PC-3 (cell line): Measurements from ENCODE around the gene MAS1. TPM values are rescaled to one million over a fixed set of nuclear protein-coding genes. Genes with fewer than 3 reads are reported as not detected.

Experiments
- ATAC-seq: fragments of 200-7000 bp; cut with Tn5 transposase; 2 replicates; pipeline ENCODE4 v1.9.1; 2020; ENCODE audit warnings: mild to moderate bottlenecking, moderate library complexity
- BruUV-seq: library from RNA; stranded (reverse); fragments of 400-500 nt; replicated peaks from 2 replicates; lab custom pipeline; 2021; lab: Mats Ljungman, UMichigan
- CTCF ChIA-PET: fragments of 300-600 bp; sonication (Branson Sonifier 250); formaldehyde crosslinking; loops from one replicate; lab custom pipeline; 2022; ENCODE audit warnings: antibody characterized with exemption; lab: Charles Lee
- POLR2A ChIA-PET: fragments of 300-600 bp; sonication (Branson Sonifier 250); formaldehyde crosslinking; loops from one replicate; lab custom pipeline; 2022; ENCODE audit warnings: antibody characterized with exemption; ENCODE audit not compliant: unreplicated experiment; lab: Charles Lee
- DNase-seq: peaks from one replicate; pipeline ENCODE4 v3.0.0-alpha.2; 2015
- H2AFZ ChIP-seq: fragments of 300-600 bp; sonication (generic); 2 replicates; pipeline ENCODE4 v1.6.0; 2016; ENCODE audit warnings: antibody characterized with exemption, low read length
- H3F3A ChIP-seq: fragments of 300-600 bp; sonication (generic); one replicate; pipeline ENCODE4 v1.6.0; 2017; ENCODE audit warnings: antibody characterized with exemption, low read length, control low read depth, mild to moderate bottlenecking; ENCODE audit not compliant: unreplicated experiment
- H3K27ac ChIP-seq: fragments of 300-600 bp; sonication (generic); 2 replicates; pipeline ENCODE4 v1.5.1; 2016; ENCODE audit warnings: mild to moderate bottlenecking, low read length
- H3K27me3 ChIP-seq: fragments of 300-600 bp; sonication (generic); 2 replicates; pipeline ENCODE4 v1.6.1; 2016; ENCODE audit warnings: low read length, mixed read lengths
- H3K36me3 ChIP-seq: fragments of 300-600 bp; sonication (generic); 2 replicates; pipeline ENCODE4 v1.6.1; 2016; ENCODE audit warnings: low read depth, mixed run types, low read length, mixed read lengths
- H3K4me1 ChIP-seq: fragments of 300-600 bp; sonication (generic); 2 replicates; pipeline ENCODE4 v1.5.1; 2016; ENCODE audit warnings: low read length; ENCODE audit not compliant: insufficient read depth
- H3K4me2 ChIP-seq: fragments of 300-600 bp; sonication (generic); 2 replicates; pipeline ENCODE4 v1.6.0; 2016; ENCODE audit warnings: low read length
- H3K4me3 ChIP-seq: fragments of 300-600 bp; sonication (generic); 2 replicates; pipeline ENCODE4 v1.5.1; 2016; ENCODE audit warnings: mild to moderate bottlenecking, low read length, mixed read lengths
- H3K79me2 ChIP-seq: fragments of 300-600 bp; sonication (generic); 2 replicates; pipeline ENCODE4 v1.6.1; 2017; ENCODE audit warnings: low read length, mixed read lengths
- H3K9ac ChIP-seq: fragments of 300-600 bp; sonication (generic); 2 replicates; pipeline ENCODE4 v1.6.0; 2016; ENCODE audit warnings: mild to moderate bottlenecking, low read length
- H3K9me2 ChIP-seq: fragments of 300-600 bp; sonication (generic); replicated peaks from 2 replicates; pipeline ENCODE4 v1.6.1; 2016; ENCODE audit warnings: mixed run types, low read length, mixed read lengths
- H3K9me3 ChIP-seq: fragments of 300-600 bp; sonication (generic); 2 replicates; pipeline ENCODE4 v1.6.1; 2016; ENCODE audit warnings: low read length, mixed read lengths
- H4K20me1 ChIP-seq: fragments of 300-600 bp; sonication (generic); 2 replicates; pipeline ENCODE4 v1.6.1; 2016; ENCODE audit warnings: low read length, mixed read lengths
- CTCF ChIP-seq: fragments of 300-600 bp; sonication (generic); conservative IDR thresholded peaks from 2 replicates; pipeline ENCODE4 v1.5.1; 2017; ENCODE audit warnings: antibody characterized with exemption, low read depth, mild to moderate bottlenecking, low read length
- EZH2 ChIP-seq: fragments of 300-600 bp; sonication (generic); IDR thresholded peaks from one replicate; pipeline ENCODE4 v1.6.1; 2017; ENCODE audit warnings: antibody characterized with exemption, mild to moderate bottlenecking, low read length; ENCODE audit not compliant: unreplicated experiment
- EZH2phosphoT487 ChIP-seq: fragments of 300-600 bp; sonication (generic); IDR thresholded peaks from 2 replicates; pipeline ENCODE4 v1.6.1; 2018; ENCODE audit warnings: mild to moderate bottlenecking, antibody characterized with exemption, low read length, borderline replicate concordance
- intact Hi-C: fragments of 100-400 bp; cut with micrococcal nuclease; formaldehyde crosslinking; loops from 2 replicates; pipeline ENCODE4 v1.9.0; 2023
- total RNA-seq: library from RNA; depleted of rRNA; stranded (reverse); fragments of >200 nt; gene quantifications from 2 replicates; pipeline ENCODE4 v1.2.3, GENCODE V29; 2014

The MAS1 gene
- total RNA-seq, 1 experiment from 2014 or later = not detected

GRCh38 chr6:159926542-159927203 is 35.9 kb downstream of the MAS1 start:
- BruUV-seq = no TSS peak
- Histone ChIP-seq H3K36me3 (no peaks in the 10 kb centered on the region), H3K79me2 (no peaks in the 10 kb centered on the region), H3K4me1 (no peaks in the 10 kb centered on the region), H3F3A (no peaks in the 10 kb centered on the region), H3K9me3 (no peaks in the 10 kb centered on the region), H3K9me2 (no peaks in the 10 kb centered on the region), H3K9ac (no peak overlapping the region), H3K4me3 (no peak overlapping the region), H3K27ac (no peak overlapping the region), H2AFZ (no peak overlapping the region), H4K20me1 (no peaks in the 10 kb centered on the region), H3K27me3 (no peaks in the 10 kb centered on the region), H3K4me2 (no peak overlapping the region)
- TF ChIP-seq CTCF = no peak
- TF ChIP-seq EZH2 = no peak
- TF ChIP-seq EZH2phosphoT487 = no peak
- ATAC-seq (no peak), DNase-seq (no peak)
- POLR2A ChIA-PET = no interaction called here
- CTCF ChIA-PET = no interaction called here
- intact Hi-C loops = no loop called here

- BruUV-seq = no TSS peak
- CTCF ChIA-PET = no interaction called here
- H3K4me2 ChIP-seq = no peak overlapping the region
- ATAC-seq (no peak), DNase-seq (no peak)
- TF ChIP-seq CTCF (no peak), EZH2 (no peak), EZH2phosphoT487 (no peak)
- no peaks in the 10 kb centered on the region for H3K27me3 ChIP-seq
- 0 out of 2 replicates have a peak overlapping the region, but pooled peaks have one; percentile 22 for H2AFZ ChIP-seq
- no peaks in the 10 kb centered on the region for H3K9me2 ChIP-seq
- H3K27ac ChIP-seq = no peak overlapping the region
- H3K4me1 ChIP-seq = peaks cover 2% of the 10 kb centered on the region; the same call in 1 of the 2 replicates
- H4K20me1 ChIP-seq = no peaks in the 10 kb centered on the region
- intact Hi-C loops = no loop called here
- H3F3A ChIP-seq = no peaks in the 10 kb centered on the region
- H3K79me2 ChIP-seq = no peaks in the 10 kb centered on the region
- no peak overlapping the region for H3K4me3 ChIP-seq
- no peak overlapping the region for H3K9ac ChIP-seq
- no peaks in the 10 kb centered on the region for H3K9me3 ChIP-seq
- POLR2A ChIA-PET = no interaction called here
- H3K36me3 ChIP-seq = no peaks in the 10 kb centered on the region
Observed at GRCh38 chr6:159929819-159930218, 39.0 kb downstream of the MAS1 start.

- no peak overlapping the region for H2AFZ ChIP-seq
- TF ChIP-seq EZH2 (no peak), EZH2phosphoT487 (no peak), CTCF (no peak)
- H3K9ac ChIP-seq = no peak overlapping the region
- no peak overlapping the region for H3K27ac ChIP-seq
- H3K79me2 ChIP-seq = no peaks in the 10 kb centered on the region
- no peaks in the 10 kb centered on the region for H3K9me2 ChIP-seq
- no peaks in the 10 kb centered on the region for H3K27me3 ChIP-seq
- POLR2A ChIA-PET = no interaction called here
- no peak overlapping the region for H3K4me2 ChIP-seq
- H3K4me1 ChIP-seq = peaks cover 7% of the 10 kb centered on the region; the same call in 1 of the 2 replicates
- H3K4me3 ChIP-seq = no peak overlapping the region
- no TSS peak for BruUV-seq
- H3K36me3 ChIP-seq = no peaks in the 10 kb centered on the region
- H4K20me1 ChIP-seq = no peaks in the 10 kb centered on the region
- DNase-seq (no peak), ATAC-seq (no peak)
- H3F3A ChIP-seq = no peaks in the 10 kb centered on the region
- no peaks in the 10 kb centered on the region for H3K9me3 ChIP-seq
- CTCF ChIA-PET = no interaction called here
- intact Hi-C loops = no loop called here
Observed at GRCh38 chr6:159931112-159931511, 40.3 kb downstream of the MAS1 start.
